Measurements from ENCODE around the gene RHOG. TPM values are rescaled to one million over a fixed set of nuclear protein-coding genes. Genes with fewer than 3 reads are reported as not detected.
A peak's percentile ranks its signal among the peaks of the same experiment; 100 is the strongest.

Gene RHOG
- total and polyA plus RNA-seq, 9 of the 15 experiments (the other 6 are each of a cell fraction or from before 2014, with no cell fraction given) = 22.6 to 162 (median 80.3) TPM

GRCh38 chr11:3810951-3811350 lies 29.8 kb downstream of the RHOG start:
- peaks cover 7 to 22% of the 10 kb centered on the region in 2 experiments; a peak in 3 of 5 replicates for H3K4me1 ChIP-seq (replicated peaks in 1 of 2; ENCODE audit: control insufficient read depth in 2 of 2, insufficient read depth in 2 of 2, low read length in 2 of 2)
- CTCF ChIA-PET (ENCODE audit: low intra/inter-chr PET ratio) = interaction anchor here (0.6 kb wide), 1 partner anchor 10 kb away, joined by 3 read pairs; no protein-coding TSS in a partner anchor
- H3K9me3 ChIP-seq (replicated peaks; ENCODE audit: control insufficient read depth, insufficient read depth, low read depth, low read length) = no peaks in the 10 kb centered on the region
- no peak for ATAC-seq
- H3K9me1 ChIP-seq (ENCODE audit: control insufficient read depth, insufficient read depth, low read length) = no peaks in the 10 kb centered on the region
- H2AFZ ChIP-seq (ENCODE audit: low read depth, low read length) = no peak overlapping the region
- H4K20me1 ChIP-seq (replicated peaks; ENCODE audit: control insufficient read depth, insufficient read depth, low read length) = no peaks in the 10 kb centered on the region
- H3K79me2 ChIP-seq (ENCODE audit: control insufficient read depth, insufficient read depth, low read length) = peaks cover 6% of the 10 kb centered on the region
- BruUV-seq (replicated peaks) = no TSS peak
- no peak overlapping the region for H3K27ac ChIP-seq (ENCODE audit: extremely low read depth, low read depth, low read length)
- DNase-seq (ENCODE audit: extremely low read depth in 1 of 4, low spot score in 3 of 4) = no peak
- H3K4me3 ChIP-seq = no peak overlapping the region
- FAIRE-seq = no peak
- 100% methylated on average over 4 of the region's 4 CpGs for WGBS (ENCODE audit: insufficient coverage, low coverage, missing lambda C conversion rate)
- POLR2A ChIA-PET = interaction anchor here (0.7 to 0.8 kb wide), 2 partner anchors 17 to 166 kb away, joined by 3 read pairs; partner anchors contain the start of gene ART1
- H3K36me3 ChIP-seq (ENCODE audit: control insufficient read depth, insufficient read depth, low read length) = peaks cover 11% of the 10 kb centered on the region
- intact Hi-C loops (cut with micrococcal nuclease) (no loop called here), in situ Hi-C loops (cut with MboI) (loop anchor here (25.0 kb wide), 1 partner anchor 349 kb away; no protein-coding TSS in a partner anchor)
- H3K27me3 ChIP-seq (ENCODE audit: control insufficient read depth in 2 of 2, insufficient read depth in 2 of 2, low read length in 2 of 2) = no peaks in the 10 kb centered on the region
- H3K9ac ChIP-seq (ENCODE audit: insufficient read depth in 1 of 2, low read depth in 2 of 2, low read length in 2 of 2) = peak overlapping the region in 1 of 2 experiments; percentile 74; a peak in 1 of 4 replicates
- H3K4me2 ChIP-seq (ENCODE audit: insufficient read depth, low read length) = no peak overlapping the region
- TF ChIP-seq SRSF1 (IDR thresholded peaks at IDR 0.05; ENCODE audit: low read depth, low read length) = no peak
- no peak for TF ChIP-seq HDAC1 (IDR thresholded peaks at IDR 0.05)
- TF ChIP-seq, protein P1, sequence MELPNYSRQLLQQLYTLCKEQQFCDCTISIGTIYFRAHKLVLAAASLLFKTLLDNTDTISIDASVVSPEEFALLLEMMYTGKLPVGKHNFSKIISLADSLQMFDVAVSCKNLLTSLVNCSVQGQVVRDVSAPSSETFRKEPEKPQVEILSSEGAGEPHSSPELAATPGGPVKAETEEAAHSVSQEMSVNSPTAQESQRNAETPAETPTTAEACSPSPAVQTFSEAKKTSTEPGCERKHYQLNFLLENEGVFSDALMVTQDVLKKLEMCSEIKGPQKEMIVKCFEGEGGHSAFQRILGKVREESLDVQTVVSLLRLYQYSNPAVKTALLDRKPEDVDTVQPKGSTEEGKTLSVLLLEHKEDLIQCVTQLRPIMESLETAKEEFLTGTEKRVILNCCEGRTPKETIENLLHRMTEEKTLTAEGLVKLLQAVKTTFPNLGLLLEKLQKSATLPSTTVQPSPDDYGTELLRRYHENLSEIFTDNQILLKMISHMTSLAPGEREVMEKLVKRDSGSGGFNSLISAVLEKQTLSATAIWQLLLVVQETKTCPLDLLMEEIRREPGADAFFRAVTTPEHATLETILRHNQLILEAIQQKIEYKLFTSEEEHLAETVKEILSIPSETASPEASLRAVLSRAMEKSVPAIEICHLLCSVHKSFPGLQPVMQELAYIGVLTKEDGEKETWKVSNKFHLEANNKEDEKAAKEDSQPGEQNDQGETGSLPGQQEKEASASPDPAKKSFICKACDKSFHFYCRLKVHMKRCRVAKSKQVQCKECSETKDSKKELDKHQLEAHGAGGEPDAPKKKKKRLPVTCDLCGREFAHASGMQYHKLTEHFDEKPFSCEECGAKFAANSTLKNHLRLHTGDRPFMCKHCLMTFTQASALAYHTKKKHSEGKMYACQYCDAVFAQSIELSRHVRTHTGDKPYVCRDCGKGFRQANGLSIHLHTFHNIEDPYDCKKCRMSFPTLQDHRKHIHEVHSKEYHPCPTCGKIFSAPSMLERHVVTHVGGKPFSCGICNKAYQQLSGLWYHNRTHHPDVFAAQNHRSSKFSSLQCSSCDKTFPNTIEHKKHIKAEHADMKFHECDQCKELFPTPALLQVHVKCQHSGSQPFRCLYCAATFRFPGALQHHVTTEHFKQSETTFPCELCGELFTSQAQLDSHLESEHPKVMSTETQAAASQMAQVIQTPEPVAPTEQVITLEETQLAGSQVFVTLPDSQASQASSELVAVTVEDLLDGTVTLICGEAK (IDR thresholded peaks at IDR 0.05) = no peak
- TF ChIP-seq, protein P1 (CRISPR knock-in tag; IDR thresholded peaks at IDR 0.05) = no peak
- no peak for TF ChIP-seq SPI1 (IDR thresholded peaks at IDR 0.05; ENCODE audit: borderline replicate concordance, low read depth, low read length)
- TF ChIP-seq, protein P2, sequence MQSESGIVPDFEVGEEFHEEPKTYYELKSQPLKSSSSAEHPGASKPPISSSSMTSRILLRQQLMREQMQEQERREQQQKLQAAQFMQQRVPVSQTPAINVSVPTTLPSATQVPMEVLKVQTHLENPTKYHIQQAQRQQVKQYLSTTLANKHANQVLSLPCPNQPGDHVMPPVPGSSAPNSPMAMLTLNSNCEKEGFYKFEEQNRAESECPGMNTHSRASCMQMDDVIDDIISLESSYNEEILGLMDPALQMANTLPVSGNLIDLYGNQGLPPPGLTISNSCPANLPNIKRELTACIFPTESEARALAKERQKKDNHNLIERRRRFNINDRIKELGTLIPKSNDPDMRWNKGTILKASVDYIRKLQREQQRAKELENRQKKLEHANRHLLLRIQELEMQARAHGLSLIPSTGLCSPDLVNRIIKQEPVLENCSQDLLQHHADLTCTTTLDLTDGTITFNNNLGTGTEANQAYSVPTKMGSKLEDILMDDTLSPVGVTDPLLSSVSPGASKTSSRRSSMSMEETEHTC (IDR thresholded peaks at IDR 0.05) = no peak
- no peak for TF ChIP-seq TBL1XR1 (IDR thresholded peaks at IDR 0.05; ENCODE audit: low read length in 2 of 2)
- no peak for TF ChIP-seq HNRNPH1 (optimal IDR thresholded peaks at IDR 0.05; ENCODE audit: low read depth, low read length)
- no peak for TF ChIP-seq ZNF79 (CRISPR knock-in tag; IDR thresholded peaks at IDR 0.05; ENCODE audit: low read depth)
- no peak for TF ChIP-seq CBX2 (IDR thresholded peaks at IDR 0.05; ENCODE audit: insufficient read depth, low read length, poor library complexity, severe bottlenecking)
- no peak for TF ChIP-seq ZNF436 (CRISPR knock-in tag; IDR thresholded peaks at IDR 0.05)

Measured in K562 (cell line).